ENCODE measurements around the gene CCDC43. TPM values are rescaled to one million over a fixed set of nuclear protein-coding genes. Genes with fewer than 3 reads are reported as not detected.
"Not testable (repeated sequence)": the region's sequence is repeated elsewhere in the genome, so short reads cannot be mapped to it uniquely, and the experiment has no call there.

Gene CCDC43
- total and polyA plus RNA-seq, 2 experiments from 2014 or later: 27.7 to 33.4 TPM

DNA sequence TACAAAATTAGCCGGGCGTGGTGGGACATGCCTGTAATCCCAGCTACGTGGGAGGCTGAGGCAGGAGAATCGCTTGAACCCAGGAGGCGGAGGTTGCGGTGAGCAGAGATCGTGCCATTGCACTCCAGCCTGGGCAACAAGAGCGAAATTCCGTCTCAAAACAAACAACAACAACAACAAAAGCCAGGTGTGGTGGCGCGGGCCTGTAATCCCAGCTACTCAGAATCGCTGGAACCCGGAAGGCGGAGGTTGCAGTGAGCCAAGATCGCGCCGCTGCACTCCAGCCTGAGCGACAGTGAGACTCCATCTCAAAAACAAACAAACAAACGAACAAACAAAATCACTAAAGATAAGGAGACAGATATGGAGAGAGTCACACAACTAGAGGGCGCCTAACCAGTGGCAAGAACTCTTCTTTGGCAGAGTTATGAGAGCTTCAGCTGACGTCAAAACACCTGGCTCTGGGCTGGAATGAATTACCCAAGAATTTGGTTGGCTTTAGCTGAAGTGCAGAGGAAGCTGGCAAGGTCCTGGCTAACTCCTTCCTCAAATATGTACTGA is 1.2 kb upstream of the CCDC43 start:
- H3K27me3 ChIP-seq; H3K36me3 ChIP-seq; H3K4me1 ChIP-seq (ENCODE audit: low read depth); H3K9me3 ChIP-seq (ENCODE audit: low read depth); H3K4me3 ChIP-seq; H3K27ac ChIP-seq: not testable (repeated sequence)
- TF ChIP-seq, protein P1, sequence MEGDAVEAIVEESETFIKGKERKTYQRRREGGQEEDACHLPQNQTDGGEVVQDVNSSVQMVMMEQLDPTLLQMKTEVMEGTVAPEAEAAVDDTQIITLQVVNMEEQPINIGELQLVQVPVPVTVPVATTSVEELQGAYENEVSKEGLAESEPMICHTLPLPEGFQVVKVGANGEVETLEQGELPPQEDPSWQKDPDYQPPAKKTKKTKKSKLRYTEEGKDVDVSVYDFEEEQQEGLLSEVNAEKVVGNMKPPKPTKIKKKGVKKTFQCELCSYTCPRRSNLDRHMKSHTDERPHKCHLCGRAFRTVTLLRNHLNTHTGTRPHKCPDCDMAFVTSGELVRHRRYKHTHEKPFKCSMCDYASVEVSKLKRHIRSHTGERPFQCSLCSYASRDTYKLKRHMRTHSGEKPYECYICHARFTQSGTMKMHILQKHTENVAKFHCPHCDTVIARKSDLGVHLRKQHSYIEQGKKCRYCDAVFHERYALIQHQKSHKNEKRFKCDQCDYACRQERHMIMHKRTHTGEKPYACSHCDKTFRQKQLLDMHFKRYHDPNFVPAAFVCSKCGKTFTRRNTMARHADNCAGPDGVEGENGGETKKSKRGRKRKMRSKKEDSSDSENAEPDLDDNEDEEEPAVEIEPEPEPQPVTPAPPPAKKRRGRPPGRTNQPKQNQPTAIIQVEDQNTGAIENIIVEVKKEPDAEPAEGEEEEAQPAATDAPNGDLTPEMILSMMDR (IDR thresholded peaks at IDR 0.05; ENCODE audit: low read depth, low read length): peak; percentile 6
- peak in 1 of 2 donors; percentile 27 for DNase-seq (ENCODE audit: low read depth in 1 of 2, low spot score in 1 of 2)

DNA sequence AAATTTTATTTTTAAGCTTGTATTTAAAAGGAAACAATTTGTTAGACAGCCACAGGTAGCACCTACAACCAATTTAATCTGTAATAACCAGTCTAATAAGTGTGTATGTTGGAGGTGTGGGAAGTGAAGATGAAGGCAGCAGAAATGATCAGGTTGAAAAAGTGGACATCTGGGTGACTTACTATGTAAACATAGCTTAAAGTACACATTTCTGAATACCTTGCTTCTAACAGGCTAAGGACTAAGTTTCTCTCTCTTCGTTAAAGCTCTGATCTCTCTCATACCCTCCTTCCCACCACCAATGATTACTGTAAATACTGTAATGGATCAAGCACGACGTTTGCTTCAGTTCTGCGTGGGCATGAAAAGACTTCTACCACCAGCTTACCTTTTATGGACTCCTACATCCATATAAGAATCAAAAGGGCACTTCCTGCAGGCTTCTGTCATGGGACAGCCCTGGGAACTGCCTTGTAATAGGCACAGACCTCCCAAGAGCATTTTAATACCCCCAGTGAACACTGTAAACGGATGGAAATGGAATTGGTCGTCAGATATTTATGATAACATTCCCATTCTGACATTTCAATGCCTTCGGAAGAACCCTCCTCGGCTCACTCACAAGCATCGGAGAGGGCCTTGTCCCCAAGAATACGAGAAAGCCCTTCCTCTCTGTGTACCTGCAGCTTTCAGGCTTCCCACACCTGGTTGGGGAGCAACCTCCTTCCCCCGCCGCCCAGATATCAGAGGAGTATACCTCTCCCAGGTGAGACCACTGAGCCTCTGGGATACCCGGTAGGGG is 700 bp downstream of the CCDC43 start:
- peaks cover 5% of the 10 kb centered on the region for H3K4me1 ChIP-seq (ENCODE audit: low read depth)
- peak in 1 of 2 donors; percentile 5 for DNase-seq (ENCODE audit: low read depth in 1 of 2, low spot score in 1 of 2)
- TF ChIP-seq, protein P1 (IDR thresholded peaks at IDR 0.05; ENCODE audit: low read depth, low read length): no peak

DNA sequence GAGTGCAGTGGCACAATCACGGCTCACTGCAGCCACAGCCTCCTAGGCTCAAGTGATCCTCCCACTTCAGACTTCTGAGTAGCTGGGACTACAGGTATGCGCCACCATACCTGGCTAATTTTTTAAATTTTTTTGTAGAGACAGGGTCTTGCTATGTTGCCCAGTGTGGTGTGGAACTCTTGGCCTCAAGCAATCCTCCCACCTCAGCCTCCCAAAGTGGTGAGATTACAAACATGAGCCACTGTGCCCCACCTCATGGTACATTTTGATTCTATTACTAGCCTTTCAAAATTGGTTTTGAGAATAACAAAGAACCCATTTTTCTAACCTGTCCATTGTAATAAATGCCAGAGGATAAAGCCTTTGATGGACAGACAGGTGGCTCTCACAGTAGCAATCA is 1.4 kb downstream of the CCDC43 start:
- DNase-seq (ENCODE audit: low read depth in 1 of 2, low spot score in 1 of 2): no peak
- Histone ChIP-seq H3K27ac (peak overlapping the region; percentile 92), H3K9me3 (ENCODE audit: low read depth) (no peaks in the 10 kb centered on the region), H3K4me3 (no peak overlapping the region), H3K27me3 (no peaks in the 10 kb centered on the region), H3K4me1 (ENCODE audit: low read depth) (peaks cover 5% of the 10 kb centered on the region), H3K36me3 (no peaks in the 10 kb centered on the region)
- TF ChIP-seq, protein P1 (IDR thresholded peaks at IDR 0.05; ENCODE audit: low read depth, low read length): no peak

More for the DNA sequence above, 700 bp downstream of the CCDC43 start:
- peak overlapping the region; percentile 92 for H3K27ac ChIP-seq
- no peaks in the 10 kb centered on the region for H3K9me3 ChIP-seq (ENCODE audit: low read depth)
- no peaks in the 10 kb centered on the region for H3K36me3 ChIP-seq
- peak overlapping the region; percentile 77 for H3K4me3 ChIP-seq
- no peaks in the 10 kb centered on the region for H3K27me3 ChIP-seq

DNA sequence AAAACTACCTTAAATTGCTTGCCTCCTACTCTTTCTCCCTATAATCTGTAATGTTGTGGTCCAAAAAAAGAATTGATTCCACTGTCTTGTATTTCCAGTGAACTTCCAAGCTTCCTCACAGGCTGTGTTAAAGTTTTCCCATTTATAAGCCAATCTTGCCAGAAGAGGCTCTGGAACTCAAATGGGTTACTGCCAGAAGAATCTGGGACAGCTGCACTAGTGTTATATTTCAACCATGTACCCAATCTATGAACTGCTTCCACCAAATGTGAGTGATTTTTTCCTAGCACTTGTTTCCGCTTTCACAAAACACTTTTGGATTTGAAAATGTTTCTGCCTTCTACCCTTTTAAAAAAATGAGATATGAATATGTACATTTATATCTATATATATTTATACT is 1.8 kb downstream of the CCDC43 start:
- Histone ChIP-seq H3K27me3 (no peaks in the 10 kb centered on the region), H3K4me1 (ENCODE audit: low read depth) (peaks cover 5% of the 10 kb centered on the region), H3K27ac (no peak overlapping the region), H3K36me3 (peaks cover 3% of the 10 kb centered on the region), H3K9me3 (ENCODE audit: low read depth) (no peaks in the 10 kb centered on the region), H3K4me3 (no peak overlapping the region)
- no peak for DNase-seq (ENCODE audit: low read depth in 1 of 2, low spot score in 1 of 2)
- TF ChIP-seq, protein P1 (IDR thresholded peaks at IDR 0.05; ENCODE audit: low read depth, low read length): no peak

DNA sequence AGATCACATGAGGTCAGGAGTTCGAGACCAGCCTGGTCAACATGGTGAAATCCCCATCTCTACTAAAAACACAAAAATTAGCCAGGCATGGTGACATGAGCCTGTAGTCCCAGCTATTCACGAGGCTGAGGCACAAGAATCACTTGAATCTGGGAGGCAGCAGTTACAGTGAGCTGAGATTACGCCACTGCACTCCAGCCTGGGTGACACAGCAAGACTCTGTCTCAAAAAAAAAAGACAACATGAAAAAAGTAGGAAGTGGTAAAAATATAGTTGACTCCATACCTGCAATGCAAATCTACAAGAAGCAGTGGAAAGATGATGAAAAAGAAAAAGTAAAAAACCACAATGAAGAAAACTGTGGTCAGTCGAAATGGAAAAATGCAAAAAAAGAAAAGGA is 6.3 kb downstream of the CCDC43 start:
- H3K27ac ChIP-seq; H3K4me1 ChIP-seq (ENCODE audit: low read depth); H3K9me3 ChIP-seq (ENCODE audit: low read depth); H3K4me3 ChIP-seq; H3K27me3 ChIP-seq; DNase-seq (ENCODE audit: low read depth in 1 of 2, low spot score in 1 of 2): not testable (repeated sequence)
- peaks cover 32% of the 10 kb centered on the region for H3K36me3 ChIP-seq

DNA sequence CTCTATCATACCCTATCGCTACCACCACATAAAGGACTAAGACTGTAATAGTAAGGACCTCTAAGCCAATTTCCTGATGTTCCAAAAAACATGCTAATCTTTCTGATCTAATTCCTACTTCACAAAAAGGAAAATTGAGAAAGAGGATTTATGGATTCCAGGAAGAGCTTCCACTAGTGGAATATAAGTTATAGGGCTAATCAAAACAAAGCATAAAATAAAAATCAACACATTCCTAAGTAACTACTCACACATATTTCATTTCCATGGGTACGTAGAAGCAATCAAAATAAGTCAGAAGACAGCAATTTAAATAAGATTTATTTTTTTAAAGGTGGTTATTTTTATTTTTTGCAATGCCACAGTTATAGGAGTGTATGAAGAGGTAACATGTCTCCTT is 12.4 kb downstream of the CCDC43 start:
- TF ChIP-seq, protein P1 (IDR thresholded peaks at IDR 0.05; ENCODE audit: low read depth, low read length): no peak
- Histone ChIP-seq H3K4me3 (no peak overlapping the region), H3K27ac (no peak overlapping the region), H3K27me3 (no peaks in the 10 kb centered on the region), H3K9me3 (ENCODE audit: low read depth) (no peaks in the 10 kb centered on the region), H3K36me3 (peaks cover 31% of the 10 kb centered on the region), H3K4me1 (ENCODE audit: low read depth) (no peaks in the 10 kb centered on the region)
- no peak for DNase-seq (ENCODE audit: low read depth in 1 of 2, low spot score in 1 of 2)
